ENCODE results near the gene SLC6A12. TPM values are rescaled to one million over a fixed set of nuclear protein-coding genes. Genes with fewer than 3 reads are reported as not detected.

The SLC6A12 gene
- total RNA-seq, 1 experiment from 2014 or later: 0.17 TPM

DNA sequence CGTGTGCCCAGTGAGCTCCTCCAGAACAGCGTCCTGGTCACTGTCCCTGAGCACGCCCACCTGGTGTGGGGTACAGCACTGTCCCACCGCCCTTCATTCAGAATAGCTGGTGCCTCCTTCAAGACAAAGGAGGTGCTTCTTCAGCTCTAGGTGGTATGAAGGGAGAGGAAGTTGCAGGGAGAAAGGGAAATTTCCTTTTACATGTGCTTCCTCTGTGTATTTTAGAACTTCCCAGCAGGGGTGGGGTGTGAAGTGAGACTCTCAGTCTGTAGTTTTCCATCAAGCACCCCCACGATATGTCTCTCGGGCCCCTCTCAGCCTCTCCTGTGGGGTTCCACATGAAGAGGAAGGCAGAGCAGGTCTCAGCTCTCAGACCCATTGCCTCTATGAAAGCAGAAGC is 1.2 kb upstream of the SLC6A12 start:
- Histone ChIP-seq H3T11ph (ENCODE audit: low read length) (no peak overlapping the region), H3K79me2 (ENCODE audit: insufficient read depth, low read length) (no peaks in the 10 kb centered on the region), H2AFZ (ENCODE audit: low read length) (no peak overlapping the region), H3K4me1 (ENCODE audit: insufficient read depth, low read length) (0 out of 2 replicates have a peak, but pooled peaks cover 4% of the 10 kb centered on the region), H3K4me2 (ENCODE audit: insufficient read depth, insufficient read length, low read length) (no peak overlapping the region), H2BK12ac (ENCODE audit: insufficient read length, low read depth, low read length) (no peak overlapping the region), H4K8ac (replicated peaks; ENCODE audit: insufficient read length, low read depth, low read length) (no peak overlapping the region), H3K9ac (ENCODE audit: extremely low read depth, insufficient read length, low read length) (no peak overlapping the region), H2BK20ac (ENCODE audit: low read depth, low read length, poor library complexity, severe bottlenecking) (no peak overlapping the region), H3K23me2 (ENCODE audit: insufficient read length, low read depth, low read length, poor library complexity, severe bottlenecking) (peaks cover 2% of the 10 kb centered on the region), H2AK5ac (ENCODE audit: insufficient read length, low read length) (no peak overlapping the region), H3K79me1 (ENCODE audit: insufficient read depth, low read depth, low read length, poor library complexity, severe bottlenecking) (no peaks in the 10 kb centered on the region), H3K18ac (ENCODE audit: insufficient read length, low read depth, low read length) (no peak overlapping the region), H3K27ac (ENCODE audit: insufficient read length, low read depth, low read length) (no peak overlapping the region), H4K91ac (ENCODE audit: insufficient read length, low read depth, low read length) (no peak overlapping the region), H3K4ac (ENCODE audit: low read depth, low read length) (no peak overlapping the region), H2BK5ac (ENCODE audit: insufficient read length, low read length) (no peak overlapping the region), H2BK15ac (ENCODE audit: low read depth, low read length) (no peak overlapping the region), H3K56ac (ENCODE audit: insufficient read length, low read depth, low read length) (no peak overlapping the region), H4K20me1 (ENCODE audit: control insufficient read depth, insufficient read depth, insufficient read length) (no peaks in the 10 kb centered on the region), H3K9me3 (ENCODE audit: control insufficient read depth, low read depth, low read length) (no peaks in the 10 kb centered on the region), H4K5ac (ENCODE audit: insufficient read length, low read depth, low read length) (no peak overlapping the region), H2BK120ac (ENCODE audit: low read depth, low read length, poor library complexity, severe bottlenecking) (no peak overlapping the region), H3K27me3 (ENCODE audit: insufficient read depth, low read length) (peaks cover 4% of the 10 kb centered on the region; the same call in 1 of the 2 replicates), H3K23ac (ENCODE audit: insufficient read length, low read depth, low read length) (no peak overlapping the region), H3K14ac (ENCODE audit: insufficient read depth, low read length) (no peak overlapping the region)
- TF ChIP-seq, protein P1, sequence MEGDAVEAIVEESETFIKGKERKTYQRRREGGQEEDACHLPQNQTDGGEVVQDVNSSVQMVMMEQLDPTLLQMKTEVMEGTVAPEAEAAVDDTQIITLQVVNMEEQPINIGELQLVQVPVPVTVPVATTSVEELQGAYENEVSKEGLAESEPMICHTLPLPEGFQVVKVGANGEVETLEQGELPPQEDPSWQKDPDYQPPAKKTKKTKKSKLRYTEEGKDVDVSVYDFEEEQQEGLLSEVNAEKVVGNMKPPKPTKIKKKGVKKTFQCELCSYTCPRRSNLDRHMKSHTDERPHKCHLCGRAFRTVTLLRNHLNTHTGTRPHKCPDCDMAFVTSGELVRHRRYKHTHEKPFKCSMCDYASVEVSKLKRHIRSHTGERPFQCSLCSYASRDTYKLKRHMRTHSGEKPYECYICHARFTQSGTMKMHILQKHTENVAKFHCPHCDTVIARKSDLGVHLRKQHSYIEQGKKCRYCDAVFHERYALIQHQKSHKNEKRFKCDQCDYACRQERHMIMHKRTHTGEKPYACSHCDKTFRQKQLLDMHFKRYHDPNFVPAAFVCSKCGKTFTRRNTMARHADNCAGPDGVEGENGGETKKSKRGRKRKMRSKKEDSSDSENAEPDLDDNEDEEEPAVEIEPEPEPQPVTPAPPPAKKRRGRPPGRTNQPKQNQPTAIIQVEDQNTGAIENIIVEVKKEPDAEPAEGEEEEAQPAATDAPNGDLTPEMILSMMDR (conservative IDR thresholded peaks at IDR 0.05): no peak
- DNase-seq: no peak
- Mint-ChIP-seq H3K36me3 (ENCODE audit: insufficient read depth in 1 of 3, low read depth in 3 of 3) (no peaks in the 10 kb centered on the region), H3K4me1 (peaks cover 29 to 37% of the 10 kb centered on the region in 2 experiments), H3K9me3 (no peaks in the 10 kb centered on the region; a peak in 2 of 5 replicates), H3K27me3 (ENCODE audit: low read depth) (peaks cover 76% of the 10 kb centered on the region), H3K27ac (no peak overlapping the region), H3K4me3 (no peak overlapping the region)
- no CpG with 5 or more reads among the region's 6 CpGs for WGBS (ENCODE audit: extremely low coverage, insufficient read length, low lambda C conversion rate)
